ENCODE results near the gene CLDN8.

The CLDN8 gene

GRCh38 chr21:30209601-30210000 lies 6.3 kb downstream of the CLDN8 start:
- no peak for DNase-seq
- intact Hi-C loops (cut with DNase I), result no loop called here

GRCh38 chr21:30207252-30207579 lies 8.7 kb downstream of the CLDN8 start:
- no peak for DNase-seq
- intact Hi-C loops (cut with DNase I), result no loop called here

GRCh38 chr21:30206551-30207251 lies 9.2 kb downstream of the CLDN8 start:
- no peak for DNase-seq
- intact Hi-C loops (cut with DNase I), result no loop called here

GRCh38 chr21:30200000-30200399 lies 15.9 kb downstream of the CLDN8 start:
- intact Hi-C loops (cut with DNase I), result no loop called here
- no peak for DNase-seq

- intact Hi-C loops (cut with DNase I), result no loop called here
- peak in 9 of 42 donors; percentile 15 to 53 (median 40) for DNase-seq
Observed at GRCh38 chr21:30194701-30195299, 21.1 kb downstream of the CLDN8 start.

- intact Hi-C loops (cut with DNase I), result no loop called here
- DNase-seq, result no peak
Observed at GRCh38 chr21:30193201-30193600, 22.7 kb downstream of the CLDN8 start.

- intact Hi-C loops (cut with DNase I), result no loop called here
- no peak for DNase-seq
Observed at GRCh38 chr21:30190554-30190953, 25.3 kb downstream of the CLDN8 start.

GRCh38 chr21:30189773-30190172 lies 26.1 kb downstream of the CLDN8 start:
- intact Hi-C loops (cut with DNase I), result no loop called here
- no peak for DNase-seq

GRCh38 chr21:30186242-30186641 lies 29.7 kb downstream of the CLDN8 start:
- intact Hi-C loops (cut with DNase I), result no loop called here
- DNase-seq, result no peak

- intact Hi-C loops (cut with DNase I), result loop anchor here (10.0 kb wide), 1 partner anchor 53 kb away; no protein-coding TSS in a partner anchor
- no peak for DNase-seq
Observed at GRCh38 chr21:30168086-30168485, 47.8 kb downstream of the CLDN8 start.

- intact Hi-C loops (cut with DNase I), result loop anchor here (10.0 kb wide), 1 partner anchor 52 kb away; no protein-coding TSS in a partner anchor
- DNase-seq, result no peak
Observed at GRCh38 chr21:30166705-30167104, 49.2 kb downstream of the CLDN8 start, which contains the start of gene CLDN17. TSS of gene CLDN17 (minus strand) at chr21:30166805. CDS start at chr21:30166617, 188 bp downstream.

GRCh38 chr21:30166171-30166570 lies 49.7 kb downstream of the CLDN8 start:
- DNase-seq, result no peak
- intact Hi-C loops (cut with DNase I), result loop anchor here (10.0 kb wide), 1 partner anchor 51 kb away; no protein-coding TSS in a partner anchor

- intact Hi-C loops (cut with DNase I), result loop anchor here (10.0 kb wide), 1 partner anchor 50 kb away; no protein-coding TSS in a partner anchor
- no peak for DNase-seq
Observed at GRCh38 chr21:30164796-30165195, 51.1 kb downstream of the CLDN8 start.
